NCI-H1105 treated with DMSO at 0.1 percent for 48 hours (cell line): ENCODE results near the gene MNAT1.
"Not testable (repeated sequence)": the region's sequence is repeated elsewhere in the genome, so short reads cannot be mapped to it uniquely, and the experiment has no call there.

ENCODE experiments used
- DNase-seq: peaks from one replicate; lab custom pipeline; 2025; lab: John Stamatoyannopoulos, UW

Gene MNAT1

GRCh38 chr14:60734465-60735242 lies at the start of gene MNAT1:
TSS of gene MNAT1 (plus strand) at chr14:60734761. CDS start at chr14:60734863, 102 bp downstream.
- DNase-seq, result peak; percentile 87

GRCh38 chr14:60686865-60687264 lies 47.7 kb upstream of the MNAT1 start:
- DNase-seq, result no peak

GRCh38 chr14:60691383-60692113 lies 43.0 kb upstream of the MNAT1 start:
- no peak for DNase-seq

GRCh38 chr14:60695327-60695726 lies 39.2 kb upstream of the MNAT1 start:
- no peak for DNase-seq

- DNase-seq, result no peak
Measured at GRCh38 chr14:60700598-60700997, 34.0 kb upstream of the MNAT1 start.

- no peak for DNase-seq
Measured at GRCh38 chr14:60705100-60705499, 29.5 kb upstream of the MNAT1 start.

- DNase-seq, result no peak
Measured at GRCh38 chr14:60707858-60708257, 26.7 kb upstream of the MNAT1 start.

- no peak for DNase-seq
Measured at GRCh38 chr14:60710494-60710893, 24.1 kb upstream of the MNAT1 start.

GRCh38 chr14:60713513-60713912 lies 21.0 kb upstream of the MNAT1 start:
- DNase-seq, result no peak

- DNase-seq, result no peak
Measured at GRCh38 chr14:60720391-60720790, 14.2 kb upstream of the MNAT1 start.

- DNase-seq, result no peak
Measured at GRCh38 chr14:60720962-60721325, 13.6 kb upstream of the MNAT1 start.

GRCh38 chr14:60721326-60722106 lies 13.0 kb upstream of the MNAT1 start:
- DNase-seq, result peak; percentile 48

- no peak for DNase-seq
Measured at GRCh38 chr14:60722107-60722356, 12.5 kb upstream of the MNAT1 start.

GRCh38 chr14:60722357-60723115 lies 12.0 kb upstream of the MNAT1 start:
- DNase-seq, result peak; percentile 77

GRCh38 chr14:60723116-60723906 lies 11.2 kb upstream of the MNAT1 start:
- DNase-seq, result peak; percentile 50

- DNase-seq, result peak; percentile 97
Measured at GRCh38 chr14:60723907-60724618, 10.5 kb upstream of the MNAT1 start, which contains the start of gene SIX4. TSS of gene SIX4 (minus strand) at chr14:60724351. CDS start at chr14:60724074, 277 bp downstream.

- DNase-seq, result not testable (repeated sequence)
Measured at GRCh38 chr14:60731291-60731690, 3.3 kb upstream of the MNAT1 start.

GRCh38 chr14:60732840-60733483 lies 1.6 kb upstream of the MNAT1 start:
- no peak for DNase-seq

GRCh38 chr14:60735416-60735815 lies 855 bp downstream of the MNAT1 start:
- DNase-seq, result peak; percentile 43

- DNase-seq, result no peak
Measured at GRCh38 chr14:60736494-60736893, 1.9 kb downstream of the MNAT1 start.
